NOMO-1 treated with DMSO at 0.1 percent for 48 hours (cell line): ENCODE measurements around the gene KCMF1.
A peak's percentile ranks its signal among the peaks of the same experiment; 100 is the strongest.
"Not testable (repeated sequence)": the region's sequence is repeated elsewhere in the genome, so short reads cannot be mapped to it uniquely, and the experiment has no call there.

Source experiments
- DNase-seq: peaks from one replicate; lab custom pipeline; 2025; ENCODE audit not compliant: unreplicated experiment; lab: John Stamatoyannopoulos, UW

The KCMF1 gene

DNA sequence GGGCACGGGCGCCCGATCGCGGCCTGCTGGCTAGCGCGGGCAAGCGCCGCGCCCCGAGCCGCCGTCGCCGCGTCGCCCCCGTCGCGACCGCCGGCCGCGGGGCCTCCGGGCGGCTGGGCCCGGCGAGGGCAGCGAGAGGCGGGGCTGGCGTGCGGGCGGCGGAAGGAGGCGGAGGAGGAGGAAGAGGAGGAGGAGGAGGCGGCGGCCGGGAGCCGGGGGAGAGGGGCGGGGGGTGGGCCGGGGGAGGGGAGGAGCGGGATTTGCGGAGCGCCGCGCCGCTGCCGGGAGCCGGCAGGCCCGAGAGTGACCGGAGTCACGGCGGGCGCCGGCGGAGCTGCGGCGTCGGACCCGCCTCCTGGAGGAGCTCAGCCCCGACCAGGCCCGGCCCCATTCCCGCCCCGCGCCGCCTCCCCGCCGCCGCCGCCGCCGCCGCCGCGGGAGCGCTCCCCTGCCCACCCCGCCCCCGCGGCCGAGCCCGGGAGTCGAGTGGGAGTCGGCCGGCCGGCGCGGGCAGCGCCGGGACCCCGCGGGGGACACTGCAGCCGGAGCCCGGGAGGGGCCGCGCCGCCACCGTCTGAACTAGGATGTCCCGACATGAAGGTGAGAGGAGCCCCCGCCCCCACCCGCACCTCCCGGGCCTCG is at the start of gene KCMF1:
KCMF1 (plus strand) TSS at position 294 of the 642 bp plus-strand sequence; CDS start at position 585, 291 bp downstream.
- peak; percentile 54 for DNase-seq

DNA sequence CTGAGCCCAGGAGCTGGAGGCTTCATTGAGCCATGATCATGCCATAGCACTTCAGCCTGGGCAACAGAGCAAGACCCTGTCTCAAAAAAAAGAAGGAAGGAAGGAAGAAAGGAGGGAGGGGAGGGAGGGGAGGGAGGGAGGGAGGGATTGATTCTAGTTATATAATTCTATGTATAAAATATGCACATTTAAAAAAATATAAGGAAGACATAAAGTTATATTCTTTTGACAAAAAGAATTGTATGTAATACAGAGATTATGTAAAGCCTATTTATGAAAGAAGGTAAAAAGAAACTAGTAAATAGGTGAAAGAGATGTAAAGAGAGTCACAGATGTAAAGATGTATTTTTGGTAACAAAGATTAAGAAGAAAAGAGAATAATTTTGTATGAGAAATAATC is 48.0 kb upstream of the KCMF1 start:
- DNase-seq = no peak

DNA sequence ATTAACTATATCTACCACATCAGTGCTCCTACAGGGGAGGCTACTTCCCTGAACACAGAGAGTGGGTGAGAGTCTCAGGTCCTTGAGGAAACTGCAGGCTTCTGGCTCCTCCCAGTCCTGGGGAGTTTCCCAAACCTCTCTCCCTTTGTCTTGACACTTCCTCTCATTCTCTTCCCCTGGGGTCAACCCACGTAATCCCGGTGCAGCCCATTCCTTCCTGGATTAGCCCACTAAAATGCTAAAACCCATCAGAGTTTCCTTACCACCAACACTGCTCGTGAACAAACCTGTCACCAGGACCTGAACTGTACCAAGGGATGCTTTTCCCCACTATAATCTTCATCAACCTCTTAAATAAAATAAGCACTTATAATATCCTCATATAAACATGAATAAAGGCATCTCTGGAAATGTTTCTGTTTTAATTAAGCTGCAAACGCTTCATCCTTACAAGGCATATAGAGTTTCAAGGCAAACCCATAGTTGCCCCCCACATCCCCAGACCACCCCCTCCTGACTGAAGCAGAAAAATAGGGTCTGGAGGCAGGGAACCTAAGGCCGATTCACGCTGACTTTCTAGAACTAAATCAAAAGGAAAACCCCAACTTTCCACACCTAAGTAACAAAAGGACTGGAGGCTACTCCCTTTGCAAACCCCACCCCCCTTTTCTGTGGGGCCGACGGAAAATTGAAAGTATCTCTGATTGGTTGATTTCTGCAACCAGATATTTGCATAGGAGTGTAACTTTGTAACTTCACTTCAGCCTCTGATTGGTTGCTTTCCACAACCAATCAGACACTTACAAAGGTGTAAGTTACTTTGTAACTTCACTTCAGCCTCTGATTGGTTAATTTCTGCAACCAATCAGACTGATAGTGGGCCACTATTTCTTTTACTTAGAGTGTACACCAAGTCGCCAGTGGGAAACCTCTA is 46.5 kb upstream of the KCMF1 start:
- no peak for DNase-seq

DNA sequence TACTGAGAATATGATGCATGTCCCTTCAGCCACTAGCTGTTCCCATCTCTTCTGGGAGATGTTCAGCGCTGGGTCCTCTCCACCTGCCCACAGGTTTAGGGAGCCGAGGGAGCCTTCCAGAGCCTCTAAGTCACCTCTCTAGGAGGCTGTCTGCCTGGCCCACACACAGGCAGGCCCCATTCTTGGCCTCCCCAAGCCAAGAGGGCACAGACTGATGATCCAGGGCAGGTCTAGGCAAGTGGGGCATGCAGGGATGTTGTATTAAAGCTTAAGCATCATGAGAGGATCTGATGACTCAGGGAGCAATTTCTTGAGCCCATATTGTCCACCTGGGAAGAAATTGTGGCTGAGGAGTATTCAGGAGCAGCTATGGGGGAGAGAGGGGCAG is 45.6 kb upstream of the KCMF1 start:
- DNase-seq = no peak

DNA sequence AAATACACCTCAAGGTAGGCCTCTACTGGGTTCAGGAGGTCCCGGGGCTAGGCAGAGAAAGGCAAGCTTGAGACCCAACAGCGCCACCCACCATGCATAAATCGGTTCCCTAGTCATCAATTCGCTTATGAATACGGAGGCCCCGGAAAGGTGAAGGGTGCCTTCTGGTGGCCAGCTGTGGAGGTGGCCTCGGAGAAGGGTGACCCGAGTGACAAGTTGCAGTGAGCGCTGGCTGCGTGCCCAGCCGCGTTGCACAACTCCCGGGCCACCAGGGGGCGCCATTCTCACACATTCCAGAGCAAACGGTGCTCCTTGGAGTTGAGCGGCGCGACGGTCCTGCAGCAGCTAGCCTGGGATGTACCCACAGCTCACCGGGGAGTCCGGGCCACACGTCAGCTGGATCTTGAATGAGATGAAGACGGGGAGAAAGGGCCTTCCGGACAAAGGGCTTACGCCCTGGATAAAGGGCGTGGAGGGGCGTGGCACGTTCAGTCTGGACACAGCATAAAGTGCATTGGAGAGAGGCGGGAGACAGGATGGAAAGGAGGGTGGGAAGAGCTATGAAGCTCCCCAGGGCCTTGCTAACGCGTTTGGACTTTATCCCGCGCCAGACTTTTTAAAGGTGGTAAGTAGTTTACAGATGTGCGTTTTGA is 45.1 kb upstream of the KCMF1 start:
- peak; percentile 95 for DNase-seq

DNA sequence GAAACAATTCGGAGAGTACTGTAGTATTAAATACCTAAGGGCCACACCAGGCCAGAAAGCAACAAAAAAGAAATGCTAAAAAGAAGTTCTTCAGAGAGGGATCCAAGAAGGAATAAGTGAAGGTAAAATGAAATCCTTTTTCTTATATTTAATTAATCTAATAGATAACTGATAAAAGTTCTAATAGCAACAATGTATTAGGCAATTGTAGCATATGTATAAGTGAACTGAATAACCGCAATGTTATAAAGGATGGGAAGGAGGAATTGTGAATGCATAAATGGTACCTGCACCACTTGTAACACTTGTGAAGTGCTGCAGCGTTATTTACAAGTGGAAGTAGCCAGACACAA is 43.7 kb upstream of the KCMF1 start:
- no peak for DNase-seq

DNA sequence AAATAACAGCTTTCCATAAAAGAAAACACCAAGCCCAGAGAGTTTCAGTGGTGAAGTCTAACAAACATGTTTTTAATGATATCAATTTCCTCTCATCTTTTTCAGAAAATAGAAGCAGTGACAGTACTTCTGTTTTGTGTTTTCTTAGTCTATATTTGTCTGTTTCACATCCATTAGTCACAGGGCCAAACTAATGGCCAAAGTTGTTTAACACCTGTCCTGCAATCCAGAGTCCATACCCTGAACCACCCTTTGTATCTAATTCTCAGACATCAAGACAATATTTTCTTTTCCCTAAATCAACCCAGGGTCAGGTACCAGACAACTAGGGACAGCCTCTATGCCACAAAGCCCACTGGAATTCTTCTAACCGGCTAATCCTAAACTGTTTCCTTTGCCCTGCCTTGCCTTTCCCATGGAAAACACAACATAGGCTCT is 39.6 kb upstream of the KCMF1 start:
- DNase-seq = no peak

DNA sequence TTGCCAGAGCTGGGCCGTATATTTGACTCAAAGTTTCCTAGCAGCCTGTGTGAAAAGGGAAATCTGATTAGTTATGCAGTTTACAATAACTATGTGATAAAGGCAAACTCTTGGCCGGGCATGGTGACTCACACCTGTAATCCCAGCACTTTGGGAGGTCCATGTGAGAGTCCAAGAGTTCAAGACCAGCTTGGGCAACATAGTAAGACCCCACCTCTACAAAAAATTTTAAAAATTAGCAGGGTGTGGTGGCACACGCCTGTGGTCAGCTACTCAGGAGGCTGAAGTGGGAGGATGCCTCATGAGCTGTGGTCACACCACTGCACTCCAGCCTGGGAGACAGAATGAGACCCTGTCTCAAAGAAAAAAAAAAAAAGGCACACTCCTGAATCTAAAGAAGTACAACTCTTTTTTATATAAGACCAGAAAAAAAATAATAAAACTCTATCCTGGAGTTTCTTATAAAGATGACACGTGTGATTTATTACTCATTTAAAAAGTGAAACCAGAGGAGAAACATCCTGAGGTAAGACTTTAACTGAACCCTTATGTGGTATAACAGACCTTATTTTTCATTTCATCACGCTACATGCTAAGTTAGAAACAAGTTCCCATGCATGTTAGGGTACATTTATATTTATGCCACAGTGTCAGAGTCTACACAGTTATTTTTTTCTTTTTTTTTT is 32.6 kb upstream of the KCMF1 start:
- DNase-seq = peak; percentile 59

- DNase-seq = peak; percentile 98
These were observed 31.4 kb upstream of the KCMF1 start for GRCh38 chr2:84939426-84940087.

DNA sequence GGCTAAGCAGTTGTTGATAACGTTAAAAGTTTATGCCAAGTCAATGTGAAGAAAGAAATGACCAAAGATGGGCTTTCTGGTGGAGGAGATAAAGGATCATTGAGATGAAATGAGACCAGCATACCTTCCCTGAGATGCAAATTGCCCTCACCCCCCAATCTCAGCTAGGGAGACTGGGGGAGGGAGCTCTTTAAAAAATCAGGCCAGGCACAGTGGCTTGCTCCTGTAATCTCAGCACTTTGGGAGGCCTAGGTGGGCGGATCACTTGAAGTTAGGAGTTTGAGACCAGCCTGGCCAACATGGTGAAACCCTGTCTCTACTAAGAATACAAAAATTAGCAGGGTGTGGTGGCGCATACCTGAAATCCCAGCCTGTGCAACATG is 30.9 kb upstream of the KCMF1 start:
- DNase-seq = no peak

DNA sequence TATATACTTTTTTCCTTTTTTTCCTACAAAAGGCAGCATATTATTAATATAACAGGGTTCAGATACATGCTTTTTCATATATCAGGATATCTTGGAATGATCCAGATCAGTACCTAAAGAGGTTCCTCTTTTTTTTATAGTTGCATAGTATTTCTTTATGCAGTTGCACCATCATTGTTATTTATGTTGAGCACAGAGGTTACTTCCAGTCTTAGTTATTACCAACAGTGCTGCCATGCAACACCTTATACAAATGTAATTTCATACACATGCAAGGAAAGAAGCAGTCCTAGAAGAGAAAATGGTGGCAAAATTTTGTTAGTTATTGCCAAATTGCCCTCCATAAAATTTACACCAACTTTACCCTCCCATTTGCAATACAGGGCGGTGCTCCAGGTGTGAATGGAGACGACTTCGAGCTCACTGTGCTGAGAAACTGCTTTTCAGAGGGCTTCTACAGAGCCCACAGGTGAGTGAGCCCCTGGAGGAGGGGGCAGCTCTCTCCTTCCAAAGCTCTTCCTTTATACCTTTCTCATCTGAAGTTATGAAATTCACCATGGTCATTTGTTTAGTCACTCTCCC is 30.0 kb upstream of the KCMF1 start:
- peak; percentile 89 for DNase-seq

GRCh38 chr2:84942166-84942565 is 28.8 kb upstream of the KCMF1 start:
- DNase-seq = no peak

GRCh38 chr2:84942964-84943421 is 28.0 kb upstream of the KCMF1 start:
- DNase-seq = peak; percentile 41

- DNase-seq = no peak
These were observed 26.6 kb upstream of the KCMF1 start for GRCh38 chr2:84944295-84944909.

- not testable (repeated sequence) for DNase-seq
These were observed 25.1 kb upstream of the KCMF1 start for GRCh38 chr2:84945838-84946203.

GRCh38 chr2:84946204-84947009 is 24.6 kb upstream of the KCMF1 start:
- DNase-seq = peak; percentile 88

- DNase-seq = no peak
These were observed 23.9 kb upstream of the KCMF1 start for GRCh38 chr2:84947010-84947593.

DNA sequence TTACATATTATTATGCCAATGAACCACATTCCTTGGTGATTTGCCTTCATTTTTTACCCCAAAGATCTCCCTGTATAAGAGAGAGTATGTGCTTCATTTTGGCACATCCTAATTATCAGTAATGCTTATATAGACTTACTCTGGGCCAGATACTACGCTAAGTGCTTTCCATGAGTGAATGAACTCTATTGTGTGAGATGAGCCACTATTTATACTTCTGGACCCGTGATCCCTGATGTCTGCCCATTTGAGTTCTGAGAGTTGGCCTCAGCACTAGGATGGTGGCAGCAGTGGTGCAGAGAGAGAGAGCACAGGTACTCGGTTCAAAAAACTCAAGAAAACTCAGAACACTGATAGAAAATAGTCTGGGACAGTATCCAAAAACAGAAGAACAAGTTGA is 17.4 kb upstream of the KCMF1 start:
- DNase-seq = no peak

- no peak for DNase-seq
These were observed 16.6 kb upstream of the KCMF1 start for GRCh38 chr2:84954329-84954728.
